Astrocyte of the spinal cord (primary cell): ENCODE results near the gene SLC30A9.

Experiments used
- DNase-seq: peaks from one replicate; pipeline ENCODE4 v3.0.0; 2011; ENCODE audit warnings: low read depth, low spot score
- H3K4me3 ChIP-seq: 2 replicates; pipeline ENCODE4 v1.5.1; 2011; ENCODE audit warnings: low read depth, mild to moderate bottlenecking, low read length, moderate library complexity
- CTCF ChIP-seq: IDR thresholded peaks from 2 replicates; pipeline ENCODE4 v1.5.1; 2012; ENCODE audit warnings: low read depth, mild to moderate bottlenecking, low read length, inconsistent platforms
- in situ Hi-C: cut with HindIII; loops from 2 replicates; pipeline ENCODE4 v1.10.0; 2017; ENCODE audit warnings: low sequenced_read_pairs

The SLC30A9 gene

GRCh38 chr4:42104521-42104920, 114.2 kb downstream of the SLC30A9 start:
- DNase-seq, result peak; percentile 1
- no peak for TF ChIP-seq CTCF
- in situ Hi-C loops, result no loop called here
- H3K4me3 ChIP-seq, result no peak overlapping the region

DNA sequence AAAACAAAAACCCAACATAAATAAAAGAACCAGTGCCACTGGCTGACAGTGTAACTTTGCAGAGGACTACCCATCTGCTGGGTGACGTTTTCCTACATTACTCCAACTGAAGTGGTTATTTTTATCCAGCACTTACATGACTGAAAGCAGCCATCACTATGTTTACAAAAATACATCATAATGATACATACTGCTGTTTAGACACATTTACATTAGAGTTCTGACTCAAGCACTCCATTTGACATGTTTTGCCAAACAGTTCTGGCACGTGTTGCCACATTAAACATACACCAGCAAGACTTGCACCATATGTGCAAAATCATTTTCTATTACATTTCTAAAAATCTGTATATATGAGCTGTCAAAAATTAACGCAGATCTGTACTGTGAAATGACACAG, 122.5 kb downstream of the SLC30A9 start:
- no peak for TF ChIP-seq CTCF
- no peak overlapping the region for H3K4me3 ChIP-seq
- in situ Hi-C loops, result no loop called here
- DNase-seq, result no peak

- no peak for DNase-seq
- no peak for TF ChIP-seq CTCF
- no peak overlapping the region for H3K4me3 ChIP-seq
- in situ Hi-C loops, result no loop called here
Observed at GRCh38 chr4:42119886-42120285, 129.6 kb downstream of the SLC30A9 start.

DNA sequence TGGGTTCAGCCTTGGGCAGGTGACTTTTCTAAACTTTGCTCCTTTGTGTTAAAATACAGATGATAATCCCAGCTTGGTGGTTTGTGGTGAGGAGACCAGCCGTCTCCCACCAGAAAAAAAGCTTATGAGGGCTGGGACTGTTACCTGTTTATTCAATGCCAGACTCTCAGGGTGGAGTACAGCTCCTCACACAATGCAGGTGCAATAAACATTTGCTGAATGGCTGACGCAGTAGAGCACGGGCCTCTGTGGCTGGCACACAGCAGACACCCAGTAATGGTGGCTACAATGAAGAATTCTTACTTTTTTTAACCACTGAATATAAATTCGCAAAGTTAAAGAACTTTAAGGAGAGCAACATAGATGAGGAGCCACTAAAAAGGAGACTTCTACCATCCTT, 131.9 kb downstream of the SLC30A9 start:
- no peak for TF ChIP-seq CTCF
- in situ Hi-C loops, result no loop called here
- no peak for DNase-seq
- H3K4me3 ChIP-seq, result no peak overlapping the region

DNA sequence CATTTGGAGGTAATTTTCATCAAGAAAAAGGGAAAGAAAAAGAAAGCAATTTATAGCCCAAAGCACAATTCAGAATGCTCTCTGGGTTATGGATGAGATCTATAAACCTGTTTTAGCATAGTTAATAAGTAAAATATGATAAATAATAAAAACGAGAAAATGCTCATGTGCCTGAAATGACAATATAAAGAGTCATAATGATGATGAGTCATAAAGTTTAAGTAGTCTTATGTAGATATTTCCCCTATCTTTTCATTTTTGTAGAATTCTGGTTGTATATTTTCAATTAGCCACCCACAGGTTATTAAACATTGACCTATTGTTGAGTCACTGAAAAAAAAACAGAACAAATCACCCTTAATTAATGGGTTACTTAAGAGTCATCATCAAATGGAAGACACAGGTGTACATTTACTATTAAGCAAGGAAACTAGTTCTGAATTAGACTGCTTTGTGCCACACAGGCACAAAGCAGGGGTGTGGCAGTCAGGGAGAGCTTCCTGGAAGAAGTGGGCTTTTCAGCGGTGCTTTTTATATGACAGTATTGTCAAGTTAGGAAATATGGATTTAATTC, 132.8 kb downstream of the SLC30A9 start:
- no peak overlapping the region for H3K4me3 ChIP-seq
- TF ChIP-seq CTCF, result no peak
- DNase-seq, result no peak
- in situ Hi-C loops, result no loop called here

DNA sequence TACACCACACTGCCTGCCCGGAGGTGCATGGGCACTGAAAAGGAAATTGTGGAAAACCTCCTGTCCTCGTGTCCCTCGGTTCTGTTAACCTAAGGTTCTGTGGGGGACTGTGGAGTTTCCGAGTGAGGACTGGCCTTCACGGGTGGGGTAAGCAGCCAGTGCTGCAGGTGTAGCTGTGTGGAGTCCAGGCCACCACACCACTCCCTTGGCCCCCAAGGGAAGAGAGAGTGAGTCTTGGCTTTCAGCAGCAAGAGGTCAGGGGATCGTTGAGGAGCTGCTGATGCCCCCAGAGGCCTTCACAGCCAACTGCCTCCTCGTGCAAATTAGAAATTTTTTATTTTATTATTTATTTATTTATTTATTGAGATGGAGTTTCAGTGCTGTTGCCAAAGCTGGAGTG, 141.8 kb downstream of the SLC30A9 start:
- no peak overlapping the region for H3K4me3 ChIP-seq
- in situ Hi-C loops, result no loop called here
- no peak for DNase-seq
- TF ChIP-seq CTCF, result no peak

GRCh38 chr4:42133006-42133405, 142.7 kb downstream of the SLC30A9 start:
- H3K4me3 ChIP-seq, result no peak overlapping the region
- in situ Hi-C loops, result no loop called here
- no peak for DNase-seq
- no peak for TF ChIP-seq CTCF
